GM18868 (cell line): Measurements from ENCODE around the gene ADGRV1.

Experiments used
- ATAC-seq: cut with Tn5 transposase; IDR thresholded peaks from one replicate; pipeline ENCODE4 v1.9.1; 2021; ENCODE audit warnings: mild to moderate bottlenecking, moderate library complexity; ENCODE audit not compliant: unreplicated experiment

ADGRV1 gene

GRCh38 chr5:91146230-91146629, 587.6 kb downstream of the ADGRV1 start:
- no peak for ATAC-seq

- ATAC-seq, result no peak
Observed at GRCh38 chr5:91146905-91147600, 588.5 kb downstream of the ADGRV1 start.

- ATAC-seq, result no peak
Observed at GRCh38 chr5:91150234-91150633, 591.6 kb downstream of the ADGRV1 start.

- no peak for ATAC-seq
Observed at GRCh38 chr5:91150636-91151035, 592.0 kb downstream of the ADGRV1 start.

- no peak for ATAC-seq
Observed at GRCh38 chr5:91151947-91152346, 593.4 kb downstream of the ADGRV1 start.

GRCh38 chr5:91154338-91154737, 595.7 kb downstream of the ADGRV1 start:
- ATAC-seq, result no peak

- no peak for ATAC-seq
Observed at GRCh38 chr5:91155274-91155673, 596.7 kb downstream of the ADGRV1 start.

- no peak for ATAC-seq
Observed at GRCh38 chr5:91156242-91156641, 597.6 kb downstream of the ADGRV1 start.

DNA sequence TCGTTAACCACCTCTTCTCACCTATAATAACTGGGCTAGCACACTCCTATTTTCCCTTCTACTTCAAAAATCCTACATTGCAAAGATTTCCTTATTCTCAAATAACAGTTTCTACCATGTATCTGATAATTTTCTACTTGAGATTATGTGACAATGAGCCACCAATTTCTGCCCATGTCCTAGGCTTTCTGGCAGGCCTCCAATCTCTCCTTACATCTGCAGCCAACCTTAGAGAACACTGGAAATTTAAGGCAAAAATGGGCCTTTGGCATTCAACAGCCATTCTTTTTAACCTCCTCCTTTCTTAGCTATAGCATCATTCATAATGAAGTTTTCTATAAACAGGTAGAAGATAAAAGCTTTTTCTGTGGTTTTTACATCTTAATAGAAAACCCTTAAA, 599.4 kb downstream of the ADGRV1 start:
- ATAC-seq, result no peak

DNA sequence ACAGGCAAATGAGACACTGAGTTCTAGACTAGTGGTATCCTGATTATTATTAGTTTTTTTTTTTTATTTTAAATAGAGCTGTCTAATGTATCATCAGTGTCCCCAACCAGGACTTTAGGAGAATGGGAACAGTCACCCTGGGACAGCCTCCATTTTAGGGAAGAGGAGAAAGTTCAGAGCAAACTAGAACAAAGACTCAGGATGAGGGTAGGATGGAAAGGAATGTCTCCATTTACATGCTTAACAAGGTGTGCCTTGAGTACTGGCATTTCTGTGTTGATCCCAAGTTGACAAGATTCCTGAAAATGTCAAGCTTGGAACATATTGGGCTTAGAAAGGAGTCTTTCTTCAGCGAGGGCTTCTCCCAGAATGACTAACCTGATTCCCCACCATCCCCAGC, 601.0 kb downstream of the ADGRV1 start:
- no peak for ATAC-seq

DNA sequence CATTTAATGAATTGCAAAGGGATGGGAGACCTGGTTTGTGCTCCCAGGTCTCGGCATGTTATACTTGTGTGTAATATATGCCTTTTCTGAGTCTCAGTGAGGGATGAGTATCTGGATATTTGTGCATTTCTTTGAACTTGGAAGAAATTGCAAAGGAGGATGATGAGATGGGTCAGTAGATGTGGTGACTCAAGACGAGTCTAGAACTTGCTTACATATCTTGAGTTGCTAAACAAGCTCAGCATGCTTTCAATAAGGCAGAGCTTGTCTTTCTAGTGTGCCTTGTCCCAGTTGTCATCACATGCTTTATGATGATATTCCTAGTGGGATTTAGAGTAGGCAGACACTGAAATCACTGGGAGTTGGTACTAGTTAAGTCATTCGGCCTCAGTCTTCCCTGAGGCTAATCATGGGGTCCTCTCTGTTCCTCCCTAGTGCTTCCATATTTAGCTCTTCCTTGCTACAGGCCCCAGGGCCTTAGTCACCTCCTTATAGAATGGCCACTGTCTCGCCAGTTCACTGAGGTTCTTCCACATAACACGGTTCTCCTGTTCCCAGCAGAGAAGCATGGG, 602.2 kb downstream of the ADGRV1 start:
- ATAC-seq, result no peak

DNA sequence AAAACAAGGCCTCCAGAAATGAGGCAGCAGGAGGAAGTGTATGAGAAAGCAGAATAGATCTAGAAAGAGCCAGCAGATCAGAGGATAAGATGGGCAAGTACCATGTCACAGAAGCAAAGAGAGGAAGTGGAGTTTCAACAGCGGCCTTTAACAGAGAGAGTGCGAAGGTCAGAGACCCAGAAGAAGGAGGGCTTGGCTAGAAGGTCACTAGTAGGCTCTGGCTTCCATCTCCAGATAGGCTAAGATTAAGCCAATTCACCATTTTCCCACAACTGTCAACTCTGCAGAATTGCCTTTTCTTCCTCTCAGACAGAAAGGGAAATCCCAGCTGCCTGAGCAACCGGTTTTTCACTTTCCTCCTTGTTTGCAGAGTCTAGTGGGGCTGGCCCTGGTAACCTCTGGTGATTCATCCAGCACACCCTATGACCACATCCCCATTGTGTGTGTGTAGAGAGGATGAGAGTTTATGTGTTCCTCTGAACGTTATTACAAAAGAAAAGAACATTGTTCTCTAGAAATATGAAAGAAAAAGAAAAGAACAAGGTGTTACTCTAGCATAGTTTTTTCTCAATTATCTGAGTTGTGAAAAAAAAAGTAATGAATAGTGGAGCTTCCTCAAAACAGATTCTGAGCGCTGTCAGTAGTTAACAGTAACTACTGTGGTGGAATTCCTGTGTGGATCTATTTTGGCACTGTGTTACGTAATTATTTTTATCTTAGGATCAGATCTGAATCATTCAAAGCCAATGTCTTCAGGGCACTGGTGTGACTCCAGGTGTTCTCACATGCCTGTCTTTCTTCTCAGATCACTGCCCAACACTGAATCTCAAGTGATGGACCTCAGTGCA, 604.2 kb downstream of the ADGRV1 start:
- peak; percentile 98 for ATAC-seq

DNA sequence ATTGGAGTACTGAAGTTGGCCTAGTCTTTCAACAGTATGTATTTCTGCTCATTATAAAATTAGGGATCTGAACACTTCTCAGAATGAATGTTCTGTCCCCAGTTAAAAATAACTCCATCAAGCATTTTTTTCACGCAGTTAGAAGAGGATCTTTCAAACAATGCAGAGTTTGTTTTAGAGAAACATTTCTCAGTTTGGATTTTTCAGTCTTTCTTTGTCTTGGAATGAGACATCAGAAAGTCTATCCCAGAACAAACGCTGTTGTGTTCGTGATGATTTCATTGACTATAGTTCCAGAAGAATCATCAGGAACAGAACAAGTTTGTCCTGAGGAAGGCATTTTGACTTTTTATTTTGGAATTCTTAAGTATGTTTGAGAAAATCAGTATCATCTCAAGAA, 605.8 kb downstream of the ADGRV1 start:
- no peak for ATAC-seq

DNA sequence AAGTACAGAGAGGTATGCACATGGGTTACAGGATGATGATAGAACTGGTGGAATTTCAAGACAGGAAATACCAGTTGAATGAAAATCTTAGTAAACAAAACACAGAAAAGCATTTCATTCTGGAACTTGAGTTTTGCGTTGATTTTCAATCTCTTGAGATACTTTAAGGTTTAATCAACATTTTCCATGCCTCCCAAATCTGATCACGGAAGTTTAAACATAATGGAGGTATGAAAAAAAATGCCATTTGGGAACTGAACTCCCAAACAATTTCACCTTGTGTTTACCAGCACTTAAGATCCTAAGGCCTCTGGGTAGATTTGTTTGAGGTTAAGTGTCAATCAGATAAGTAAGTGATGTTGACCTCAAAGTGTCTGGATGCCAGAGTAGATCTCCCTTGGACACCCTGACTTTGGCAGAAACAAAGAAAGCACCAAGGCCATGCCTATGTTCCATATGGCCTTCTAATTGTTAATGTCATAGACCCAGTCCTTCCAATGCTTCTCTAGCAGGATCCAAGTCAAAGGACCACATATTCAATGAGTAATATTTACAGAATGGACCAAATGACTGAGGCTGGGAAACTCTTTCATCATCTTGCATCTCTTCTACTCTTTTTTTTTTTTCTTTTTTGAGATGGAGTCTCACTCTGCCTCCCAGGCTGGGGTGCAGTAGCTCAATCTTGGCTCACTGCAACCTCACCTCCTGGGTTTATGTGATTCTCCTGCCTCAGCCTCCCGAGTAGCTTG, 607.6 kb downstream of the ADGRV1 start:
- ATAC-seq, result no peak

DNA sequence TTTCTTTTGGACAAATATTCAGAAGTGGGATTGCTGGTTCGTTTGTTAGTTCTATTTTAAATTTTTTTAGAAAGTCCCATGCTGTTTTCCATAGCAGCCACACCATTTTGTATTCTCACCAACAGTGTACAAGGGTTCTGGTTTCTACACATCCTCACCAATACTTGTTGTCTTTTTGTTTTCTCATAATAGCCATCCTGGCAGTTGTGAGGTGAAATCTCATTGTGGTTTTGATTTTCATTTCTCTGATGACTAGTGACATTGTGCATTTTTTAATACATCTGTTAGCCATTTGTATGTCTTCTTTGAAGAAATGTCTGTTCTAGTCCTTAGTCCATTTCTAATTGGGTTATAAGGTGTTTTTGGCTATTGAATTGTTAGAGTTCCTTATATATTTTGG, 610.3 kb downstream of the ADGRV1 start:
- no peak for ATAC-seq

GRCh38 chr5:91170266-91170665, 611.7 kb downstream of the ADGRV1 start:
- no peak for ATAC-seq

- no peak for ATAC-seq
Observed at GRCh38 chr5:91171322-91171721, 612.7 kb downstream of the ADGRV1 start.

DNA sequence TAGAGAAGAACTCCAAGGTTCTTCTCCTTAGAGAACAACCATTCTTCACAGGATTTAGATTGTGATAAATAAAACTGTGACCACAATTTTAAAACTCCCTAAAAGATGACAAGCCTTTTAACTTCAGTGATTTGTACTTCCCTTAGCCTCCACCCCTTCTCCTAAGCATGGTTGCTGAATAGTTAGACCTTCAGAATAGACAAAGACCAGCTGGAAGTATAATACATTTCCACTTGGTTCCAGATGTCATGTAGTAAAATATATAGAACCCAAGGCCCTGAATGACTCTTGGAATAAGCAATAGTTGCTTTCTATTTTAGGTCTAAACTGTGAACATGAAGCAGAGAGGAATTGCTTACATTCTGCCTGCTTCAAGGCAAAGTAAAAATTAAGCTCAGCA, 615.8 kb downstream of the ADGRV1 start:
- ATAC-seq, result no peak

- peak; percentile 56 for ATAC-seq
Observed at GRCh38 chr5:91175708-91176107, 617.1 kb downstream of the ADGRV1 start.

DNA sequence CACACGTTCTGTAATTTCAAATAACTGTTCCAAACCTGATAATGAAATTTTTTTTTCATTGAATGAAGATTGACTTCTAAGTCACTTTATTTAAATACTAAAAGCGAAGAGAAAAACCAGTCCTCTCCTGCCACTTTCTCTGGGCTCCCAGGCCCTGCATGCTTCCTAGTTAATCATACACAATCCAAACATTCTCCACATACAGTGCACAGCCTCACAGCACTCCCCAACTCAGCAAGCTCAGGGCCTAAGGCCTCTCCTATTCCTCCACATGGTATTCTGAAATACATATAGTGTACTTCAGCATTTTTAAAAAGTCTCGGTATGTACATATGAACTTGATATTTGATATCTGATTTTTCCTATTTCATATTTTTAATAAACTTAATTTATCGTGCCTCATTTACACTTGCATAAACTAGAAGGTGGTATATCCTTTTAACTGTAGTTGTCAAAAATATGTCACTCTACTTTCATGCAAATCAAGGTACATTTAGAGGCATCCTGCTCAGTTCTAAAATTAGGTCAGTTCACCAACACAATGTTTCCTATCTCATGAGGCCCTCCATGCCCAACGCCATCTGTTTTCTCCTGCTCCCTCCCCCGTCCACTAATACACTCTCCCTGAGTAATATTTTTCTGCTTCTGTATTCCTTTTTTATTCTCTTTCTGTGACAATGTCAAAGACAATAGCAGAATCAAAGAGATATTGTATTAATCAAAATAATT, 617.9 kb downstream of the ADGRV1 start:
- no peak for ATAC-seq

GRCh38 chr5:91177085-91177484, 618.5 kb downstream of the ADGRV1 start:
- no peak for ATAC-seq
